HepG2 (cell line): ENCODE data around the gene TRIM31. TPM values are rescaled to one million over a fixed set of nuclear protein-coding genes. Genes with fewer than 3 reads are reported as not detected.

Experiments used
- ARID4A ChIP-seq: sonication (generic); formaldehyde crosslinking; IDR thresholded peaks from 2 replicates; pipeline ENCODE4 v1.5.0; 2020; ENCODE audit warnings: mild to moderate bottlenecking, missing genetic modification reagents, borderline replicate concordance
- CCDC6 ChIP-seq: sonication (generic); formaldehyde crosslinking; IDR thresholded peaks from 2 replicates; pipeline ENCODE4 v1.8.1; 2022; ENCODE audit warnings: mild to moderate bottlenecking, missing genetic modification reagents, moderate library complexity
- GFI1 ChIP-seq: sonication (generic); formaldehyde crosslinking; IDR thresholded peaks from 2 replicates; pipeline ENCODE4 v1.5.0; 2020; ENCODE audit warnings: missing genetic modification reagents, mild to moderate bottlenecking, borderline replicate concordance
- PRDM10 ChIP-seq: sonication (generic); formaldehyde crosslinking; IDR thresholded peaks from 2 replicates; pipeline ENCODE4 v1.4.0; 2020; ENCODE audit warnings: low read depth, missing genetic modification reagents
- RARG ChIP-seq: sonication (generic); formaldehyde crosslinking; IDR thresholded peaks from 2 replicates; pipeline ENCODE4 v1.4.0; 2020; ENCODE audit warnings: low read depth, mild to moderate bottlenecking, missing genetic modification reagents
- ZKSCAN5 ChIP-seq: sonication (generic); formaldehyde crosslinking; IDR thresholded peaks from 2 replicates; pipeline ENCODE4 v1.5.1; 2020; ENCODE audit warnings: mild to moderate bottlenecking, missing genetic modification reagents
- ZNF333 ChIP-seq: sonication (generic); formaldehyde crosslinking; IDR thresholded peaks from 2 replicates; pipeline ENCODE4 v1.4.0; 2020; ENCODE audit warnings: mild to moderate bottlenecking, missing genetic modification reagents, borderline replicate concordance
- ZNF530 ChIP-seq: sonication (generic); formaldehyde crosslinking; IDR thresholded peaks from 2 replicates; pipeline ENCODE4 v1.5.0; 2020; ENCODE audit warnings: low read depth, mild to moderate bottlenecking, missing genetic modification reagents
- ZNF557 ChIP-seq: sonication (generic); formaldehyde crosslinking; IDR thresholded peaks from 2 replicates; pipeline ENCODE4 v1.4.0; 2020; ENCODE audit warnings: missing genetic modification reagents
- ZNF670 ChIP-seq: sonication (generic); formaldehyde crosslinking; IDR thresholded peaks from 2 replicates; pipeline ENCODE4 v1.8.0; 2022; ENCODE audit warnings: mild to moderate bottlenecking, missing genetic modification reagents, borderline replicate concordance
- ZSCAN12 ChIP-seq: sonication (generic); formaldehyde crosslinking; IDR thresholded peaks from 2 replicates; pipeline ENCODE4 v1.9.0; 2021; ENCODE audit warnings: mild to moderate bottlenecking, missing genetic modification reagents
- polyA plus RNA-seq, 8 experiments: library from polyadenylated mRNA; depleted of rRNA in 3 of 8; stranded (reverse) in 7 of 8; unstranded in 1 of 8; fragments of >200 nt; fragmentation: Illumina TruSeq in 4 of 8; extraction: Trizol in 4 of 8; gene quantifications; 2 replicates each; pipeline versions ENCODE4 v1.2.1 to v1.2.3, GENCODE V29; 2011 to 2016; ENCODE audit warnings: low read depth in 4 of 8, missing spikeins in 1 of 8, mixed read lengths in 1 of 8; ENCODE audit not compliant: insufficient read depth in 1 of 8
- total RNA-seq, 5 experiments: library from RNA; depleted of rRNA; stranded (reverse); fragments of >200 nt; fragmentation: Illumina TruSeq; extraction: Trizol; gene quantifications; 2 replicates each; pipeline ENCODE4 v1.2.3, GENCODE V29; 2016; ENCODE audit warnings: low read depth in 1 of 5
- TF ChIP-seq, protein P1 (sequence below): sonication (generic); formaldehyde crosslinking; IDR thresholded peaks from 2 replicates; pipeline ENCODE4 v1.9.0; 2021; ENCODE audit warnings: missing genetic modification reagents, mild to moderate bottlenecking, borderline replicate concordance
- TF ChIP-seq, protein P2 (sequence below): sonication (generic); formaldehyde crosslinking; IDR thresholded peaks from 2 replicates; pipeline ENCODE4 v1.8.1; 2023; ENCODE audit warnings: mild to moderate bottlenecking, missing genetic modification reagents, borderline replicate concordance
- TF ChIP-seq, protein P3 (sequence below): sonication (generic); formaldehyde crosslinking; IDR thresholded peaks from 2 replicates; pipeline ENCODE4 v1.4.0; 2020; ENCODE audit warnings: missing genetic modification reagents
- TF ChIP-seq, protein P4 (sequence below): IDR thresholded peaks from 2 replicates; pipeline ENCODE4 v1.6.1; 2018; ENCODE audit warnings: missing genetic modification reagents

The TRIM31 gene
- total and polyA plus RNA-seq, 2 of the 13 experiments (the other 11 are each of a cell fraction or from before 2014, with no cell fraction given): 0.13 to 0.51 TPM

DNA sequence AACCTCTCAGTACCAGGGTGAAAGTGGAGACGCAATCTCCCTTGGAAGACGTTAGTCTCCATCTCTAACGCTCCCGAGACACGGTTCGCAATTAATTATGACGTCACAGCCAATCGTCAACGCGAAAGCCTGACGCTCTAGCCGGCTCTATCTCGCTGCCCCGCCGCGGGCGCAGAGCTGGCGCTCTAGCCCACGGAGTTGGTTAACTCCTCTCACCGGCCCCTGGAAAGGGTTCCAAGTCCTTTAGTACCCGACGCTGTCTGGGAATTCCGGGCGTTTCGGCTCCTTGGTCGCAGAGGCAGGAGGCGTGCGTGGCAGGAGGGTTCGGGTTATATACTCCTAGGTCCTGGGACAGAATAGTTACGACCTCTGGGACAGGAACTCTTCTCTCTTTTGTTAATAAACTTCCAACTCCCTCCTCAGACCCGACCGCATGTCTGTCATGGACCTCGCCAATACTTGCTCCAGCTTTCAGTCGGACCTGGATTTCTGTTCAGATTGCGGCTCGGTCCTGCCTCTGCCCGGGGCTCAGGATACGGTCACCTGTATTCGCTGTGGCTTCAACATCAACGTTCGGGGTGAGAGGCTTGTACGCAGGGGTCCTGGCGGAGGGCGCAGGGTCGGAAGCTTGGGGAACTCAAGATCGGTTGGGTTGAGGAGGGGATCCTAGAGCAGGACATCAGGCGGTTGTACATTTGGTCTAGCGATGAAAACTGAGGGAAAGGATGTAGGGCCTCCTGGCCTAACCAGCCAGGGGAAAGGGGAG, 51.6 kb downstream of the TRIM31 start, which contains the start of gene POLR1H (continued):
- TF ChIP-seq PRDM10 (CRISPR knock-in tag): peak; percentile 80
- no peak for TF ChIP-seq ZNF670 (CRISPR knock-in tag)
- TF ChIP-seq GFI1 (CRISPR knock-in tag): peak; percentile 67; the same call in 1 of the 2 replicates
- TF ChIP-seq ARID4A (CRISPR knock-in tag): peak; percentile 97; the same call in 1 of the 2 replicates
- TF ChIP-seq ZNF557 (CRISPR knock-in tag): peak; percentile 97
- TF ChIP-seq CCDC6 (CRISPR knock-in tag): no peak
- peak; percentile 59 for TF ChIP-seq ZSCAN12 (CRISPR knock-in tag)
- TF ChIP-seq, protein P1, sequence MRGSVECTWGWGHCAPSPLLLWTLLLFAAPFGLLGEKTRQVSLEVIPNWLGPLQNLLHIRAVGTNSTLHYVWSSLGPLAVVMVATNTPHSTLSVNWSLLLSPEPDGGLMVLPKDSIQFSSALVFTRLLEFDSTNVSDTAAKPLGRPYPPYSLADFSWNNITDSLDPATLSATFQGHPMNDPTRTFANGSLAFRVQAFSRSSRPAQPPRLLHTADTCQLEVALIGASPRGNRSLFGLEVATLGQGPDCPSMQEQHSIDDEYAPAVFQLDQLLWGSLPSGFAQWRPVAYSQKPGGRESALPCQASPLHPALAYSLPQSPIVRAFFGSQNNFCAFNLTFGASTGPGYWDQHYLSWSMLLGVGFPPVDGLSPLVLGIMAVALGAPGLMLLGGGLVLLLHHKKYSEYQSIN (CRISPR knock-in tag): no peak; the same call in 1 of the 2 replicates
- no peak for TF ChIP-seq ZKSCAN5 (CRISPR knock-in tag)
- TF ChIP-seq RARG (CRISPR knock-in tag): no peak
- TF ChIP-seq ZNF333: peak; percentile 94
- TF ChIP-seq, protein P2, sequence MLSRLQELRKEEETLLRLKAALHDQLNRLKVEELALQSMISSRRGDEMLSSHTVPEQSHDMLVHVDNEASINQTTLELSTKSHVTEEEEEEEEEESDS: peak; percentile 49; the same call in 1 of the 2 replicates
- TF ChIP-seq, protein P3, sequence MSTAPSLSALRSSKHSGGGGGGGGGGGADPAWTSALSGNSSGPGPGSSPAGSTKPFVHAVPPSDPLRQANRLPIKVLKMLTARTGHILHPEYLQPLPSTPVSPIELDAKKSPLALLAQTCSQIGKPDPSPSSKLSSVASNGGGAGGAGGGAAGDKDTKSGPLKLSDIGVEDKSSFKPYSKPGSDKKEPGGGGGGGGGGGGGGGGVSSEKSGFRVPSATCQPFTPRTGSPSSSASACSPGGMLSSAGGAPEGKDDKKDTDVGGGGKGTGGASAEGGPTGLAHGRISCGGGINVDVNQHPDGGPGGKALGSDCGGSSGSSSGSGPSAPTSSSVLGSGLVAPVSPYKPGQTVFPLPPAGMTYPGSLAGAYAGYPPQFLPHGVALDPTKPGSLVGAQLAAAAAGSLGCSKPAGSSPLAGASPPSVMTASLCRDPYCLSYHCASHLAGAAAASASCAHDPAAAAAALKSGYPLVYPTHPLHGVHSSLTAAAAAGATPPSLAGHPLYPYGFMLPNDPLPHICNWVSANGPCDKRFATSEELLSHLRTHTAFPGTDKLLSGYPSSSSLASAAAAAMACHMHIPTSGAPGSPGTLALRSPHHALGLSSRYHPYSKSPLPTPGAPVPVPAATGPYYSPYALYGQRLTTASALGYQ (CRISPR knock-in tag): peak; percentile 97
- TF ChIP-seq, protein P4, sequence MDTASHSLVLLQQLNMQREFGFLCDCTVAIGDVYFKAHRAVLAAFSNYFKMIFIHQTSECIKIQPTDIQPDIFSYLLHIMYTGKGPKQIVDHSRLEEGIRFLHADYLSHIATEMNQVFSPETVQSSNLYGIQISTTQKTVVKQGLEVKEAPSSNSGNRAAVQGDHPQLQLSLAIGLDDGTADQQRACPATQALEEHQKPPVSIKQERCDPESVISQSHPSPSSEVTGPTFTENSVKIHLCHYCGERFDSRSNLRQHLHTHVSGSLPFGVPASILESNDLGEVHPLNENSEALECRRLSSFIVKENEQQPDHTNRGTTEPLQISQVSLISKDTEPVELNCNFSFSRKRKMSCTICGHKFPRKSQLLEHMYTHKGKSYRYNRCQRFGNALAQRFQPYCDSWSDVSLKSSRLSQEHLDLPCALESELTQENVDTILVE: peak; percentile 88
- TF ChIP-seq ZNF530 (CRISPR knock-in tag): no peak; the same call in 1 of the 2 replicates
